MCF 10A (cell line): ENCODE results near the gene EPGN. TPM values are rescaled to one million over a fixed set of nuclear protein-coding genes. Genes with fewer than 3 reads are reported as not detected.
A peak's percentile ranks its signal among the peaks of the same experiment; 100 is the strongest.

Source experiments
- BruUV-seq: library from RNA; stranded (reverse); fragments of 400-500 nt; replicated peaks from 2 replicates; lab custom pipeline; 2021; lab: Mats Ljungman, UMichigan
- CTCF ChIA-PET: fragments of 300-600 bp; sonication (Branson Sonifier 250); formaldehyde crosslinking; extraction: SDS; loops from one replicate; lab custom pipeline; 2021; ENCODE audit warnings: antibody characterized with exemption, inconsistent platforms; lab: Yijun Ruan, JAX
- POLR2A ChIA-PET: fragments of 300-600, 350-650 bp; sonication (Branson Sonifier 250); formaldehyde crosslinking; extraction: SDS; loops from one replicate; lab custom pipeline; 2020; ENCODE audit warnings: antibody characterized with exemption, inconsistent platforms; lab: Yijun Ruan, JAX
- DNase-seq: peaks from one replicate; pipeline ENCODE4 v3.0.0-alpha.2; 2018; ENCODE audit not compliant: unreplicated experiment
- H3K27ac Mint-ChIP-seq: one replicate; pipeline ENCODE4 v1.8.0; 2022; ENCODE audit warnings: mild to moderate bottlenecking, low read depth, mixed read lengths; ENCODE audit not compliant: unreplicated experiment
- H3K27me3 Mint-ChIP-seq: one replicate; pipeline ENCODE4 v1.8.0; 2022; ENCODE audit warnings: mixed read lengths; ENCODE audit not compliant: insufficient read depth, unreplicated experiment
- H3K36me3 Mint-ChIP-seq: one replicate; pipeline ENCODE4 v1.8.0; 2022; ENCODE audit warnings: mild to moderate bottlenecking, moderate library complexity, mixed read lengths; ENCODE audit not compliant: insufficient read depth, unreplicated experiment
- H3K4me1 Mint-ChIP-seq: one replicate; pipeline ENCODE4 v1.8.0; 2022; ENCODE audit warnings: mixed read lengths; ENCODE audit not compliant: insufficient read depth, unreplicated experiment
- H3K4me3 Mint-ChIP-seq: one replicate; pipeline ENCODE4 v1.8.0; 2022; ENCODE audit warnings: mild to moderate bottlenecking, moderate library complexity, mixed read lengths; ENCODE audit not compliant: unreplicated experiment
- H3K9me3 Mint-ChIP-seq: one replicate; pipeline ENCODE4 v1.8.0; 2022; ENCODE audit warnings: mixed read lengths; ENCODE audit not compliant: unreplicated experiment
- intact Hi-C: fragments of 100-400 bp; cut with micrococcal nuclease; formaldehyde crosslinking; loops from 2 replicates; pipeline ENCODE4 v1.14.1; 2022
- total RNA-seq: library from RNA; stranded (reverse); gene quantifications from 2 replicates; pipeline ENCODE4 v1.2.3, GENCODE V29; 2022
- TF ChIP-seq, protein P1 (sequence below): fragments of 200-600 bp; IDR thresholded peaks from one replicate; pipeline ENCODE4 v1.8.0; 2022; ENCODE audit warnings: antibody characterized with exemption, mild to moderate bottlenecking; ENCODE audit not compliant: unreplicated experiment

Gene EPGN
- total RNA-seq, 1 experiment from 2014 or later, result 129 TPM

DNA sequence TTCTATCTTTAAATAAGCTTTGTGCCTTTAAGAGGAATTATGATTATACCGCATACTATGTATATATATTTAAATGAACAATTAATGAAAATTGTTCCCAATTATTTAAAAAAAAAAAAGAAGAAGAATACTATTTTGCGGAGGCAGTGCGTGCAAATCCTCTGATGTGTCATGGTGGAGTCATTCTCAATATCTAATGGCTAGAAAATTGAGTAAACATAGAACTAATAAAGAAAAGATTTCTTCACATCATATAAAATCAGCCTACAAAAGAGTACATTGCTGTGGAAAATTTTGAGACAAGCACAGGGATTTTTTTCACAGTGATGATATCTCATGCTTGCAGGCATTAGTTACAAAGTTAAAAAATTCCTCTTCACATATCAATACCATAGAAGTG is 54.1 kb downstream of the EPGN start:
- ChIA-PET POLR2A (interaction anchor here (0.7 to 1.2 kb wide), 2 partner anchors 15 to 1311 kb away, joined by 3 read pairs; no protein-coding TSS in a partner anchor), CTCF (interaction anchor here (1.0 to 1.1 kb wide), 2 partner anchors 9 to 42 kb away, joined by 4 read pairs; no protein-coding TSS in a partner anchor)
- TF ChIP-seq, protein P1, sequence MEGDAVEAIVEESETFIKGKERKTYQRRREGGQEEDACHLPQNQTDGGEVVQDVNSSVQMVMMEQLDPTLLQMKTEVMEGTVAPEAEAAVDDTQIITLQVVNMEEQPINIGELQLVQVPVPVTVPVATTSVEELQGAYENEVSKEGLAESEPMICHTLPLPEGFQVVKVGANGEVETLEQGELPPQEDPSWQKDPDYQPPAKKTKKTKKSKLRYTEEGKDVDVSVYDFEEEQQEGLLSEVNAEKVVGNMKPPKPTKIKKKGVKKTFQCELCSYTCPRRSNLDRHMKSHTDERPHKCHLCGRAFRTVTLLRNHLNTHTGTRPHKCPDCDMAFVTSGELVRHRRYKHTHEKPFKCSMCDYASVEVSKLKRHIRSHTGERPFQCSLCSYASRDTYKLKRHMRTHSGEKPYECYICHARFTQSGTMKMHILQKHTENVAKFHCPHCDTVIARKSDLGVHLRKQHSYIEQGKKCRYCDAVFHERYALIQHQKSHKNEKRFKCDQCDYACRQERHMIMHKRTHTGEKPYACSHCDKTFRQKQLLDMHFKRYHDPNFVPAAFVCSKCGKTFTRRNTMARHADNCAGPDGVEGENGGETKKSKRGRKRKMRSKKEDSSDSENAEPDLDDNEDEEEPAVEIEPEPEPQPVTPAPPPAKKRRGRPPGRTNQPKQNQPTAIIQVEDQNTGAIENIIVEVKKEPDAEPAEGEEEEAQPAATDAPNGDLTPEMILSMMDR, result no peak
- no peaks in the 10 kb centered on the region for H3K27me3 Mint-ChIP-seq
- no peaks in the 10 kb centered on the region for H3K9me3 Mint-ChIP-seq
- no peaks in the 10 kb centered on the region for H3K36me3 Mint-ChIP-seq
- intact Hi-C loops, result no loop called here
- H3K4me1 Mint-ChIP-seq, result peaks cover 7% of the 10 kb centered on the region
- no peak overlapping the region for H3K4me3 Mint-ChIP-seq
- no TSS peak for BruUV-seq
- DNase-seq, result no peak
- H3K27ac Mint-ChIP-seq, result peak overlapping the region; percentile 2

DNA sequence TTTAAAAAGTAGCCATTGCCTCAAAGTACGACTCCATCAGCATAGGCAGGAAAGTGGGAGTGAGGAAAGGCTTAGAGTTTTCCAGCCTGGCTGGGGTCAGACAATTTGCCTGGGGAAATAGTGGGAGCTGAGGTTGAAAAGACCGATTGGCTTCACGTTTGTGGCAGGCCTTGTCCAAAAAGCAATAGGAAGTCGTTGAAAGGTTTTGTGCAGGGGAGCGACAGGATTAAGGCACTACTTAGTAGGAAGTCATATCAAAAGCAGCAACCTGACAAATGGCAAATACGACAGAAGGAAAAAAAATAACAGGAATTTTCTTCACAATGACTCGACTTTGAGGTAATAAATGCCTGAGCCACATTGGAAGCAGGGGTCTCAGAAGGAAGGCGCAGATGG is 56.0 kb downstream of the EPGN start:
- POLR2A ChIA-PET, result interaction anchor here (0.6 to 2.9 kb wide), 9 partner anchors 9 to 177 kb away, joined by 3 to 22 read pairs (median 5); partner anchors contain the start of genes AREG and EPGN
- no TSS peak for BruUV-seq
- no peaks in the 10 kb centered on the region for H3K27me3 Mint-ChIP-seq

DNA sequence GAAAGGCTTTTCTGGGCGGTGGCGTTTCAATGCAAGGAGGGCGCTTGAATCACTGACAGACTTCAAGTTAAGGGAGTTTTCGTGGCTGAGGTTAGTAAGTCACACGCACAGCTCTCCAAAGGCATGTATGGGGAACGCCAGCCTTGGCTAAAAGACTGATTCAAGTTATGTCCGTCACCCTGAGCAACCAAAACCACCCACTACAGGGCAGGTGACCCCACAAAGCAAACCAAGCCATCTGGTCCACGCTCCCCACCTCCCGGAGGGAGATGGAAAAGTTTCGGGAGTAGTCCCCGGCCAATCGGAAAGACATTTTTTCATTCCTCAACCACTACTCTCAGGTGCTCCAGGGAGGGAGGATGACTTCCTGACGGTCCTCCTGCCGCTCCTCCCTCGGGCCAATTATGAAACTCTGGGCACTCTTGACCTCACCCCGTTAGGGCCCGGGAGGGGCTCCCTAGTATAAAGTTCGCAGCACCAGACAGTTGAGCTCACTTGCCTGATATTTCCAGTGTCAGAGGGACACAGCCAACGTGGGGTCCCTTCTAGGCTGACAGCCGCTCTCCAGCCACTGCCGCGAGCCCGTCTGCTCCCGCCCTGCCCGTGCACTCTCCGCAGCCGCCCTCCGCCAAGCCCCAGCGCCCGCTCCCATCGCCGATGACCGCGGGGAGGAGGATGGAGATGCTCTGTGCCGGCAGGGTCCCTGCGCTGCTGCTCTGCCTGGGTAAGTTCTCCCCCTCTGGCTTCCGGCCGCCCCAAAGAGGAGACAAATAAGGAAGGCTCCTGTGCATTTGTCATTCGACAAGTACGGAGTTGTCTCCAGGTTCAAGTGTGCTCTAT is 56.6 kb downstream of the EPGN start, which contains the start of gene EREG:
Gene EREG (plus strand): TSS at position 494 of the 840 bp plus-strand sequence. CDS start 164 bp downstream, at position 658.
- intact Hi-C loops, result no loop called here
- Mint-ChIP-seq H3K4me3 (peak within 1 kb of the TSS; percentile 77), H3K4me1 (peaks cover 17% of the 10 kb centered on the region), H3K36me3 (no peaks in the 10 kb centered on the region), H3K27me3 (no peaks in the 10 kb centered on the region), H3K9me3 (no peaks in the 10 kb centered on the region), H3K27ac (peak within 1 kb of the TSS; percentile 59)
- TF ChIP-seq, protein P1, result no peak
- peak; percentile 66 for DNase-seq
- BruUV-seq, result no TSS peak
- ChIA-PET CTCF (interaction anchor here (0.7 to 1.3 kb wide), 6 partner anchors 12 to 308 kb away, joined by 3 to 4 read pairs (median 3); no protein-coding TSS in a partner anchor), POLR2A (interaction anchor here (0.6 to 2.9 kb wide), 15 partner anchors 8 to 191 kb away, joined by 3 to 22 read pairs (median 3); partner anchors contain the start of genes AREG and EPGN)

More for the DNA sequence above, 56.0 kb downstream of the EPGN start:
- Mint-ChIP-seq H3K4me1 (peaks cover 16% of the 10 kb centered on the region), H3K4me3 (peak overlapping the region; percentile 77), H3K9me3 (no peaks in the 10 kb centered on the region), H3K36me3 (no peaks in the 10 kb centered on the region), H3K27ac (peak overlapping the region; percentile 59)
- CTCF ChIA-PET, result interaction anchor here (0.7 to 1.3 kb wide), 5 partner anchors 13 to 308 kb away, joined by 3 to 4 read pairs (median 3); no protein-coding TSS in a partner anchor
- TF ChIP-seq, protein P1, result no peak
- DNase-seq, result peak; percentile 20
- intact Hi-C loops, result no loop called here
